Cardiac muscle cell (in vitro differentiated cells and primary cell): ENCODE results near the gene MUC20. TPM values are rescaled to one million over a fixed set of nuclear protein-coding genes. Genes with fewer than 3 reads are reported as not detected.
A peak's percentile ranks its signal among the peaks of the same experiment; 100 is the strongest.
"Not testable (repeated sequence)": the region's sequence is repeated elsewhere in the genome, so short reads cannot be mapped to it uniquely, and the experiment has no call there.

Experiments used
- DNase-seq, 2 donors: peaks; one replicate each; pipeline versions ENCODE4 v3.0.0 to v3.0.0-alpha.2; 2010 to 2017; ENCODE audit warnings: low read depth in 1 of 2, low spot score in 1 of 2
- H3K27ac ChIP-seq: fragments of 200-600 bp; sonication (generic); 2 replicates; pipeline ENCODE4 v1.5.1; 2016
- H3K27me3 ChIP-seq: fragments of 200-600 bp; sonication (generic); 2 replicates; pipeline ENCODE4 v1.6.0; 2016; ENCODE audit warnings: control low read depth
- H3K36me3 ChIP-seq: fragments of 200-600 bp; sonication (generic); 2 replicates; pipeline ENCODE4 v1.5.1; 2016; ENCODE audit warnings: control low read depth
- H3K4me1 ChIP-seq: fragments of 200-600 bp; sonication (generic); 2 replicates; pipeline ENCODE4 v1.8.1; 2017; ENCODE audit warnings: low read depth, mild to moderate bottlenecking, mixed run types
- H3K4me3 ChIP-seq: fragments of 200-600 bp; sonication (generic); 2 replicates; pipeline ENCODE4 v1.5.1; 2016; ENCODE audit warnings: mild to moderate bottlenecking
- H3K9me3 ChIP-seq: fragments of 200-600 bp; sonication (generic); 2 replicates; pipeline ENCODE4 v1.5.1; 2017; ENCODE audit warnings: low read depth, mild to moderate bottlenecking, control low read depth
- CTCF ChIP-seq: IDR thresholded peaks from 2 replicates; pipeline ENCODE4 v1.5.1; 2012; ENCODE audit warnings: low read depth, mild to moderate bottlenecking, low read length
- polyA plus RNA-seq: library from polyadenylated mRNA; unstranded; fragments of >200 nt; fragmentation: Nextera tagmentation; extraction: Ambion mirVana; gene quantifications from 2 replicates; pipeline ENCODE4 v1.2.1, GENCODE V29; 2016
- total RNA-seq: library from RNA; depleted of rRNA; stranded (reverse); fragments of >200 nt; gene quantifications from 2 replicates; pipeline ENCODE4 v1.2.3, GENCODE V29; 2016

Gene MUC20
- total and polyA plus RNA-seq, 2 experiments from 2014 or later = 5.5 to 8.7 TPM

- Histone ChIP-seq H3K27ac (no peak overlapping the region), H3K4me1 (no peaks in the 10 kb centered on the region), H3K9me3 (no peaks in the 10 kb centered on the region), H3K27me3 (no peaks in the 10 kb centered on the region), H3K36me3 (no peaks in the 10 kb centered on the region), H3K4me3 (no peak overlapping the region)
- TF ChIP-seq CTCF = no peak
- no peak for DNase-seq
These were observed 51.0 kb downstream of the MUC20 start for GRCh38 chr3:195771646-195772300.

- no peaks in the 10 kb centered on the region for H3K9me3 ChIP-seq
- H3K4me3 ChIP-seq = no peak overlapping the region
- H3K27me3 ChIP-seq = no peaks in the 10 kb centered on the region
- TF ChIP-seq CTCF = no peak
- no peaks in the 10 kb centered on the region for H3K4me1 ChIP-seq
- no peak for DNase-seq
- H3K27ac ChIP-seq = no peak overlapping the region
- H3K36me3 ChIP-seq = no peaks in the 10 kb centered on the region
These were observed 53.3 kb downstream of the MUC20 start for GRCh38 chr3:195773956-195774537.

GRCh38 chr3:195774917-195775316 is 54.1 kb downstream of the MUC20 start:
- peak; percentile 52 to 59 for DNase-seq

GRCh38 chr3:195777975-195778374 is 57.2 kb downstream of the MUC20 start:
- Histone ChIP-seq H3K9me3 (no peaks in the 10 kb centered on the region), H3K4me1 (no peaks in the 10 kb centered on the region), H3K4me3 (no peak overlapping the region), H3K27me3 (no peaks in the 10 kb centered on the region), H3K36me3 (no peaks in the 10 kb centered on the region), H3K27ac (no peak overlapping the region)
- no peak for DNase-seq
- no peak for TF ChIP-seq CTCF

More at GRCh38 chr3:195774917-195775316, 54.1 kb downstream of the MUC20 start:
- Histone ChIP-seq H3K4me3 (no peak overlapping the region), H3K4me1 (no peaks in the 10 kb centered on the region), H3K9me3 (no peaks in the 10 kb centered on the region), H3K27me3 (no peaks in the 10 kb centered on the region), H3K27ac (no peak overlapping the region), H3K36me3 (no peaks in the 10 kb centered on the region)
- peak; percentile 58 for TF ChIP-seq CTCF

- DNase-seq, H3K4me3 ChIP-seq, H3K27me3 ChIP-seq: not testable (repeated sequence)
These were observed 60.5 kb downstream of the MUC20 start for GRCh38 chr3:195781236-195781635.

More at GRCh38 chr3:195781236-195781635, 60.5 kb downstream of the MUC20 start:
- H3K9me3 ChIP-seq, H3K36me3 ChIP-seq, H3K4me1 ChIP-seq, H3K27ac ChIP-seq: not testable (repeated sequence)

Other genes with a start within 250 kb of the MUC20 start
- 127 and 474 TPM in 2 replicates for gene PPP1R2, start 177.7 kb upstream of the MUC20 start, total RNA-seq
- 63.0 and 87.0 TPM in 2 replicates for gene PPP1R2, start 177.7 kb upstream of the MUC20 start, polyA plus RNA-seq
- gene APOD, start 137.0 kb upstream of the MUC20 start, total RNA-seq = not detected in 2 replicates
- gene APOD, start 137.0 kb upstream of the MUC20 start, polyA plus RNA-seq = 0.19 and 0.24 TPM in 2 replicates
- not detected in 2 replicates for gene MUC4, start 91.0 kb downstream of the MUC20 start, total RNA-seq
- gene MUC4, start 91.0 kb downstream of the MUC20 start, polyA plus RNA-seq = 0.16 and 0.25 TPM in 2 replicates
- 61.5 and 95.3 TPM in 2 replicates for gene TNK2, start 187.6 kb downstream of the MUC20 start, total RNA-seq
- 26.1 and 29.8 TPM in 2 replicates for gene TNK2, start 187.6 kb downstream of the MUC20 start, polyA plus RNA-seq